T-helper 17 cell (primary cell): Measurements from ENCODE around the gene LIN9. TPM values are rescaled to one million over a fixed set of nuclear protein-coding genes. Genes with fewer than 3 reads are reported as not detected.
"Not testable (repeated sequence)": the region's sequence is repeated elsewhere in the genome, so short reads cannot be mapped to it uniquely, and the experiment has no call there.

Experiments used
- ATAC-seq: fragments of 150-1000 bp; cut with Tn5 transposase; 2 replicates; pipeline ENCODE4 v1.10.0; 2021; ENCODE audit warnings: mild to moderate bottlenecking, moderate library complexity
- DNase-seq, 3 donors: peaks; one replicate each; pipeline versions ENCODE4 v3.0.0 to v3.0.0-alpha.2; 2020 to 2021
- H3K9me3 ChIP-seq: one replicate; pipeline ENCODE4 v1.7.0; 2013; ENCODE audit warnings: low read length, mild to moderate bottlenecking; ENCODE audit not compliant: control insufficient read depth, poor library complexity, severe bottlenecking
- H3K27ac Mint-ChIP-seq: one replicate; pipeline ENCODE4 v1.8.0; 2022; ENCODE audit warnings: mild to moderate bottlenecking, moderate library complexity, mixed read lengths
- H3K27me3 Mint-ChIP-seq: one replicate; pipeline ENCODE4 v1.8.0; 2022; ENCODE audit warnings: mixed read lengths
- H3K36me3 Mint-ChIP-seq: one replicate; pipeline ENCODE4 v1.8.0; 2022; ENCODE audit warnings: low read depth, mixed read lengths
- H3K4me1 Mint-ChIP-seq: one replicate; pipeline ENCODE4 v1.8.0; 2022; ENCODE audit warnings: mild to moderate bottlenecking, mixed read lengths
- H3K4me3 Mint-ChIP-seq: one replicate; pipeline ENCODE4 v1.8.0; 2022; ENCODE audit warnings: mild to moderate bottlenecking, moderate library complexity, mixed read lengths
- total RNA-seq, 4 donors: library from RNA in 2 of 4; stranded (reverse) in 2 of 4; gene quantifications; one replicate each; pipeline ENCODE4 v1.2.3 and lab custom pipeline; 2022 to 2026

LIN9 gene
- total RNA-seq, 2 donors from 2014 or later, result 2.5 to 2.8 TPM

DNA sequence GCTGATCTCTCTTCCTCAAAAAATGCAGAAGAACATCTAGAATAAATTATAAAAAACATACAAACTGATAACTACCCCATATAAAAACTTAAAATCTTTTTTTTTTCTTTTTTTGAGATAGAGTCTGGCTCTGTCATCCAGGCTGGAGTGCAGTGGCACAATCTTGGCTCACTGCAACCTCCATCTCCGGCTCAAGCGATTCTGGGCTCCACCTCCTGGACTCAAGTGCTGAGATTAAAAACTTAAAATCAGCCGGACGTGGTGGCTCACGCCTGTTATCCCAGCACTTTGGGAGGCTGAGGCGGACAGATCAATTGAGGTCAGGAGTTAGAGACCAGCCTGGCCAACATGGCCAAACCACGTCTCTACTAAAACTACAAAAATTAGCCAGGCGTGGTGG, 31.1 kb downstream of the LIN9 start:
- ATAC-seq (no peak), DNase-seq (no peak)
- Mint-ChIP-seq H3K4me3 (no peak overlapping the region), H3K4me1 (no peaks in the 10 kb centered on the region), H3K27ac (no peak overlapping the region), H3K27me3 (no peaks in the 10 kb centered on the region), H3K36me3 (no peaks in the 10 kb centered on the region)
- no peaks in the 10 kb centered on the region for H3K9me3 ChIP-seq

DNA sequence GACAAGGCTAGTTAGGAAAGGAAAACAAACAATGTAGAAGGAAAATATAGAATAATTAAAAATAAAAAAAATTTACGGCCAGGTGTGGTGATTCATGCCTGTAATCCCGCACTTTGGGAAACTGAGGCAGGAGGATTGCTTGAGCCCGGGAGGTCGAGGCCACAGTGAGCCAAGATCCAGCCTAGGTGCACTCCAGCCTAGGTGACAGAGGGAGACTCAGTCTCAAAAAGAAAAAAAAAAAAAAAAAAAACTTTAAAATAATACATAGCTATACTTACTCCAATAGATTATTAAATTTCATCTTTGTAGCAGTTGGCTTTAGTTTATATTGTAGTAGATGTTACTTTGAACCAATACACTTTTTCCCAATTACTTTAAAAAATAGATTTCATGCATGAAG, 32.0 kb downstream of the LIN9 start:
- Mint-ChIP-seq H3K27ac (no peak overlapping the region), H3K36me3 (no peaks in the 10 kb centered on the region), H3K4me3 (no peak overlapping the region), H3K4me1 (no peaks in the 10 kb centered on the region), H3K27me3 (no peaks in the 10 kb centered on the region)
- ATAC-seq (no peak), DNase-seq (no peak)
- H3K9me3 ChIP-seq, result no peaks in the 10 kb centered on the region

DNA sequence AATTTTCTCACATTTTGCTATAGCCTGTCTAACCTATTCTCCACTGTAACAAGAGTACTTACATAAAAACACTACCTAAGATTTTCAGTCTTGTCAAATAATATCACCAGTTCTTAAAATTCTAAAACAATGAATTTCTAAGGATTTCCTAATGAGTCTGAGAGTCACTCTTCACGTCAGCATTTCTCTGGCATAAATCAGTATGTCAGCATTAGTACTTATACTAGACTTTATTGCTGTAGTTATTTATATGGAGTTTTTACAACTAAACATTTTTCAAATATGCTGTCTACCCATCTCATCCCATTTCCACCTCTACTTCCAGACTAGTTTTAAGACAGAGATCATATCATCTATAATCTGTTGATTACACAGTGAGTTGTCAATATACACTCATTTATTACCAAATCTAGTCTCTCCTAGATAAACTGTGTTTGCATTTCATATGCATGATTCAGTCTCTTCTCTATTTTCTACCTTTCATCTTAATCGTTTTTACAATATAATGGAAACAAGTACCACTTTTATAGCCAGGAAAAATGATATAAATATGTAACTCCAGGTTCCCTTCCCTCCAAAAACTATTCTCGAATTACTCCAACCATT, 32.8 kb downstream of the LIN9 start:
- no peaks in the 10 kb centered on the region for H3K36me3 Mint-ChIP-seq
- no peaks in the 10 kb centered on the region for H3K27me3 Mint-ChIP-seq
- ATAC-seq (no peak), DNase-seq (no peak)
- H3K27ac Mint-ChIP-seq, result no peak overlapping the region
- no peaks in the 10 kb centered on the region for H3K9me3 ChIP-seq
- H3K4me3 Mint-ChIP-seq, result no peak overlapping the region
- H3K4me1 Mint-ChIP-seq, result no peaks in the 10 kb centered on the region

DNA sequence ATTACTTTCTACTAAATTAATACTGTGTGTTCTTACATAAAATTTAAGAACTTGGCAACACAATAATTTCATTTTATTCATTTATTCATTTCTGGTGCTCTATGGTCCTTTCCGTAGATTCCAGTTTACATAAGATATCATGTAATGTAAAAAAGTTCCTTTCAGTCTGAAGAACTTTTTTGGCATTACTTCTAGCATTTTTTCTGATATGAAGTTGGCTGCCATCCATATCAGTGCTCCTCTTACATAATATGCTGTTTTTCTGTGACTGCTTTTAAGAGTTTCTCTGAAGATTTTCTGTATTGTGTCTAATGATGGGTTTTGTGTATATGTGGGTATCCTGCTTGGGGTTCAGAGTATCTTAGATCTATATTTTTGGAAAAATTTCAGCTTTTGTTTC, 34.8 kb downstream of the LIN9 start:
- no peaks in the 10 kb centered on the region for H3K9me3 ChIP-seq
- DNase-seq, result no peak
- Mint-ChIP-seq H3K27ac (no peak overlapping the region), H3K4me3 (no peak overlapping the region), H3K4me1 (no peaks in the 10 kb centered on the region), H3K36me3 (no peaks in the 10 kb centered on the region), H3K27me3 (no peaks in the 10 kb centered on the region)
- ATAC-seq, result no peak

DNA sequence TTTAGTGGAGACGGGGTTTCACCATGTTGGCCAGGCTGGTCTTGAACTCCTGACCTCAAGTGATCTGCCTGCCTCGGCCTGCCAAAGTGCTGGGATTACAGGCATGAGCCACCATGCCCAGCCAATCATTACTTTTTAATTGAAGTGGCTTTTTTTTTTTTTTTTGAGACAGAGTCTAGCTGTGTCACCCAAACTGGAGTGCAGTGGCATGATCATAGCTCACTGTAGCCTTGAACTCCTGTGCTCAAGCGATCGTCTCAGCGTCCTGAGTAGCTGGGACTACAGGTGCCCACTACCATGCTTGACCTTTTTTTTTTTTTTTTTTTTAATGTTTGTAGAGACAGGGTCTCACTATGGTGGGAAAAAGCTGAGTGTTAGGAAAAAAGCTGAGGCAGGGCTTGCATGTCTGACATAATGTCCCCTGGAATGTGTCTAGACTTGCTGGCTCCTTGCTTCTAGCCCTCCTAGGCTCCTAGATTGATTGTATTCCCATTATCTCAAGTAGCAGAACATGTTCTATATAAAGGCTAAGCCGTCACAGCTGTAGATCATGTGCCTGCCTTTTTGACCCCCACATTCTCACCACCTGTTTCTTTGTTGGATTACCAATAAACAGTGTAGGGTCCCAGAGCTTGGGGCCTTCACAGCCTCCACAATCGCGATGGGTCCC, 36.6 kb downstream of the LIN9 start:
- not testable (repeated sequence) for DNase-seq, ATAC-seq, H3K27ac Mint-ChIP-seq, H3K4me1 Mint-ChIP-seq, H3K4me3 Mint-ChIP-seq, H3K36me3 Mint-ChIP-seq, H3K27me3 Mint-ChIP-seq, H3K9me3 ChIP-seq

DNA sequence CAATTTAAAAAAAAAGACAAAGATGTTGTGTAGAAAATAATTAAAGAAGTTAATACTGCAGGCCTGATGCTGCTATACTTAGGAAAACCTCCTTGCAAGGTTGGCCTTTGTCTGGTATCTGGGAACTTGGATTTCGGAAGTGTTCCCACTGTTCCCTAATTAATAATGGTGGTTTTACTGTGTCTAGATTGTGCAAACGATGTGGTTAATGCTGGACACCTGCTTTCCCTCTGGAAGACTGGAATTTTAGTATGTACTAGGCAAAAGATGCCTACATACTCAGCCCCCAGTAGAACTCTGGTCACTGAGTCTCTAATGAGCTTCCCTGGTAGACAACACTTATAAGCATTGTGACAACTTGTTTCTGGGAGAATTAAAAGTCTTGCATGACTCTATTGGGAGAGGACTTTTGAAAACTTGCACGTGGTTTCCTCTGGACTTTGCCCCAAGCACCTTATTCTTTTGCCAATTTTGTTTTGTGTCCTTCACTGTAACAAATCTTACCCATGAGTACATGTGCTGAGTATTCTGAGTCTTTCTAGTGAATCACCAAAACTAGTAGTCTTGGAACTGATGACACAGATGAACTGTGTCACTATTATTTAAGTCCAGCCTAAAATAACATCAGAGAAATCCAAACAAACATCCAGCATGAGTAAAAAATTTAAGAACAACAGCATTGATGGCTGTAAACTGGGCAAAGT, 40.4 kb downstream of the LIN9 start:
- DNase-seq, result no peak
- no peaks in the 10 kb centered on the region for H3K27me3 Mint-ChIP-seq

DNA sequence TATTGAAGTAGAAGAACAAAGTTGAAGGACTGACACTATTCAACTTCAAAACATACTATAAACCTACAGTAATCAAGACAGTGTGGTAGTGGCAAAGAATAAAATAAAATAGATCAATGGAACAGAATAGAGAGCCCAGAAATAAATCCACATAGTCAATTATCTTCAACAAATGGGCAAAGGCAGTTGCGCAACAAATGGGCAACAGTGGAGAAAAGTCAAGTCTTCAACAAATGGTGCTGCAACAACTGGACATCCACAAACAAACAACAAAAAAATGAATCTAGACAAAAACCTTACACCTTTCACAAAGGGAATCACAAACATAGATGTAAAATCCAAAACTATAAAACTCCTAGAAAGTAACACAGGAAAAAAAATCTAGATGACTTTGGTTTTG, 47.1 kb downstream of the LIN9 start:
- H3K9me3 ChIP-seq, result no peaks in the 10 kb centered on the region
- H3K36me3 Mint-ChIP-seq, result peaks cover 2% of the 10 kb centered on the region
- ATAC-seq (no peak), DNase-seq (no peak)
- H3K27me3 Mint-ChIP-seq, result no peaks in the 10 kb centered on the region
- H3K4me1 Mint-ChIP-seq, result no peaks in the 10 kb centered on the region
- no peak overlapping the region for H3K27ac Mint-ChIP-seq
- H3K4me3 Mint-ChIP-seq, result no peak overlapping the region

More for the DNA sequence above, 40.4 kb downstream of the LIN9 start:
- Mint-ChIP-seq H3K4me3 (no peak overlapping the region), H3K36me3 (no peaks in the 10 kb centered on the region), H3K27ac (no peak overlapping the region), H3K4me1 (peaks cover 2% of the 10 kb centered on the region)
- H3K9me3 ChIP-seq, result no peaks in the 10 kb centered on the region
- no peak for ATAC-seq

DNA sequence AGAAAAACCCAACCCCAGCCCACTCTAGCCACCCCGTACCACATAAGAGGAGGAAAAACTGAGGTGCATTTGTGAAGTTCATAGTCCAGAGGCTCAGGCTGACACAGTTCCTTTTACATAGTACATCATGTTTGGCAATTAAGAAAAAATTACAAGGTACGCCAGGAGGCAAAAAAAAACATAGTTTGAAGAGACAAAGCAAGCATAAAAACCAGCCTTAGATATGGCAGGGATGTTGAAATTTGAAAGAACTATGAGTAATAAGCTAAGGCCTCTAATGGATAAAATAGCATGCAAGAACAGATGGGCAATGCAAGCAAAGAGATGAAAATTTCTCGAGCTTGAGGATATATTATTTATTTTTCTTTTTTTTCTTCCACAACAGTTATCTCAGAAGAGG, 53.6 kb downstream of the LIN9 start:
- Mint-ChIP-seq H3K4me1 (peaks cover 2% of the 10 kb centered on the region), H3K4me3 (no peak overlapping the region), H3K36me3 (peaks cover 2% of the 10 kb centered on the region), H3K27me3 (no peaks in the 10 kb centered on the region), H3K27ac (no peak overlapping the region)
- ATAC-seq (no peak), DNase-seq (no peak)
- no peaks in the 10 kb centered on the region for H3K9me3 ChIP-seq

DNA sequence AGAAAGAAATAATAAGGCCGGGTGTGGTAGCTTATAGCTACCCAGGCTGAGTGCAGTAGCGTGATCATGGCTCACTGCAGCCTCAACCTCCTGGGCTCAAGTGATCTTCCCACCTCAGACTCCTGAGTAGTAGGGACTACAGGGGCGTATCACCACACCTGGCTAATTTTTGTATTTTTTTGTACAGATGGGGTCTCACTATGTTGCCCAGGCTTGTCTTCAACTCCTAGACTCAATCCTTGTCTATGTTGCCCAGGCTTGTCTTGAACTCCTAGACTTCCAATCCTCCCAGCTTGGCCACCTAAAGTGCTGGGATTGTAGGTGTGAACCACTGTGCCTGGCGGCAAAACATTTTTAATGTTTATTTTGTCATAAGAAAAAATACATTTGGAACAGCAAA, 55.0 kb downstream of the LIN9 start:
- Mint-ChIP-seq H3K27ac (no peak overlapping the region), H3K4me3 (no peak overlapping the region), H3K4me1 (peaks cover 2% of the 10 kb centered on the region), H3K36me3 (peaks cover 4% of the 10 kb centered on the region), H3K27me3 (no peaks in the 10 kb centered on the region)
- no peak for ATAC-seq
- no peak for DNase-seq
- no peaks in the 10 kb centered on the region for H3K9me3 ChIP-seq

DNA sequence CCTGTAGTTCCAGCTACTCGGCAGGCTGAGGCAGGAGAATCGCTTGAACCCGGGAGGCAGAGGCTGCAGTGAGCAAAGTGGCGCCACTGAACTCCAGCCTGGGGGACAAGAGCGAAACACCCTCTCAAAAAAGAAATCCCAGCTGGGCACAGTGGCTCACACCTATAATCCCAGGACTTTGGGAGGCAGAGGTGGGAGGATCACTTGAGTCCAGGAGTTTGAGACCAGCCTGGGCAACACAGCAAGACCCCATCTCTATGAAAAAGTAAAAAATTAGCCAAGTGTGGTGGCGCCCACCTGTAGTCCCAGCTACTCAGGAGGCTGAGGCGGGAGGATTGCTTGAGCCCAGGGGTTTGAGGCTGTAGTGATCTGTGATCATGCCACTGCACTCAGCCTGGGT, 56.1 kb downstream of the LIN9 start:
- not testable (repeated sequence) for ATAC-seq, H3K9me3 ChIP-seq, H3K4me3 Mint-ChIP-seq, DNase-seq, H3K4me1 Mint-ChIP-seq, H3K36me3 Mint-ChIP-seq, H3K27me3 Mint-ChIP-seq, H3K27ac Mint-ChIP-seq

DNA sequence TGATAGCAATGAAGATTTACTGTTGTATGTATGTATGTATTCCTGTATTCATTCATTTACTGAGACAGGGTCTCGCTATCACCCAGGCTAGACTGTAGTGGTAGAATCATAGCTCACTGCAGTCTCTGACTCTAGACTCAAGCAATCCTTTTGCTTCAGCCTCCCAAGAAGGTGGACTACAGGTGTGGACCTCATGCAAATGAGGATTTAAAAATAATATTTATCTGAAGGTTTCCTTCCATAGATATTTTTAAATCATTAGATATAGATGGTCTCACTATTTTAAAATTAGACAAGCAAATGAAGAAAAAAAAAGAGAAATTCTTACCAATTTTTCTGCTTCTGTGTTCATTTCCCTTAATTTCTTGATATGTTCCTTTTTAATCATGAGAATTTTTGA, 58.5 kb downstream of the LIN9 start:
- H3K4me1 Mint-ChIP-seq, result no peaks in the 10 kb centered on the region
- H3K4me3 Mint-ChIP-seq, result no peak overlapping the region
- no peaks in the 10 kb centered on the region for H3K9me3 ChIP-seq
- H3K36me3 Mint-ChIP-seq, result peaks cover 6% of the 10 kb centered on the region
- no peaks in the 10 kb centered on the region for H3K27me3 Mint-ChIP-seq
- DNase-seq (no peak), ATAC-seq (no peak)
- H3K27ac Mint-ChIP-seq, result no peak overlapping the region

DNA sequence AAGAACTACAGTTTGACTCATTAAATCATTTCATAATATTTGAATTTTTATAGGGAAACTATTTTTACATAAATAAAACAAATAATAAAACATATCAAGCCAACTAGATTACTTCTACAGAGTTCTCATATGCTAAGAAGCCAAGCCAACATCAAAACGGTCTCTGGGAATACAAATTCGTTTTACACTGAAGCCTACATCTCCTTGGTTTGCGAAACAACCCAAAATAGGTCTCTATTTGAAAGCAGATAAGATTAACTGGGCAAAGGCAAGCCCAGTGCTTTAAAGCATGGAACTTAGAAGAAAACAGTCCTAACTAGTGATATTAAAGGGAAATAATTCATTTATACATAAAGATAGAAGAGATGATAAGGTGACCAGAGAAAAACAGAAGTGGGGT, 60.2 kb downstream of the LIN9 start:
- ATAC-seq, result no peak
- H3K9me3 ChIP-seq, result no peaks in the 10 kb centered on the region
- H3K4me3 Mint-ChIP-seq, result no peak overlapping the region
- DNase-seq, result no peak
- H3K27me3 Mint-ChIP-seq, result no peaks in the 10 kb centered on the region
- no peak overlapping the region for H3K27ac Mint-ChIP-seq
- peaks cover 4% of the 10 kb centered on the region for H3K36me3 Mint-ChIP-seq
- H3K4me1 Mint-ChIP-seq, result no peaks in the 10 kb centered on the region

DNA sequence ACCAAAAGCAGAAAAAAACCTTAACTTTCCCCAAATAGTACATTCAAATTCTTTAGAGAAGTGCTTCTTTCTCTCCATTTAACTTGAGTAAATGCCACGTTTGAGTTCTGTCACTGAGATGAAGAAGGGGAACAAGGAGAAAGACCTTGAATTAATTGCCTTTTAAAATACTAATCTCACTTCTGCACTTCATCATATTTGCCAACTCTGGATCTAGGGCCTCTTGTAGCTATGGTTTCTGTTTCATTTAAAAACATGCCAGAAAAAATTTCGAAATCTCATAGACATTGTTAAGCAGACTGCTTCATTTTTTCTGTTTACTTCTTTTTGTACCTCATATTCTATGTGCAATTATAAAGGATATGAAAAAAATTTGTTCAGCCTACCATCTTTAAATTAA, 60.9 kb downstream of the LIN9 start:
- ATAC-seq (no peak), DNase-seq (no peak)
- no peak overlapping the region for H3K27ac Mint-ChIP-seq
- H3K27me3 Mint-ChIP-seq, result no peaks in the 10 kb centered on the region
- no peak overlapping the region for H3K4me3 Mint-ChIP-seq
- no peaks in the 10 kb centered on the region for H3K9me3 ChIP-seq
- no peaks in the 10 kb centered on the region for H3K4me1 Mint-ChIP-seq
- H3K36me3 Mint-ChIP-seq, result peaks cover 4% of the 10 kb centered on the region

DNA sequence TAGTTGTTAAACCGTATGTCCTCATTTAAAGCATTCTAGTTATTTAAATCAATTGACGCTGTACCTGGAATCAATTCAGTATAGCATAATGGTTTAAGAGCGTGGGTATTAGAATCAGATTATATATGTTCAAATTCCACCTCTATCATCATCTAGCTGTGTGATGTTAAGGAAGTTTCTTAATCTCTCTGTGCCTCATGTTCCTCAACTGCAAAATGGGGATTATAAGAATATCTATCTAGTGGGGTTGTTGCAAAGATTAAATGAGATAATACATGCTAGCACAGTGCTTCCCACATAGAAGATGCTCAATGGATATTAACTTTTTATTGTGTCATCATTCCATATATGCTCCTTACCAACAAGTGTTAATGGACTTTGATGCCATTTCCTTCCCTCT, 69.5 kb downstream of the LIN9 start:
- no peaks in the 10 kb centered on the region for H3K9me3 ChIP-seq
- Mint-ChIP-seq H3K27ac (no peak overlapping the region), H3K4me1 (no peaks in the 10 kb centered on the region), H3K36me3 (no peaks in the 10 kb centered on the region), H3K27me3 (no peaks in the 10 kb centered on the region), H3K4me3 (no peak overlapping the region)
- DNase-seq, result no peak
- no peak for ATAC-seq
